ENCODE data around the gene MBD2. TPM values are rescaled to one million over a fixed set of nuclear protein-coding genes. Genes with fewer than 3 reads are reported as not detected.

Gene MBD2
- total RNA-seq, 1 donor from 2014 or later, result 27.7 TPM

- DNase-seq (ENCODE audit: low spot score), result no peak
Measured at GRCh38 chr18:54148151-54148550, 76.3 kb downstream of the MBD2 start.

GRCh38 chr18:54147439-54147838, 77.0 kb downstream of the MBD2 start:
- Mint-ChIP-seq H3K36me3 (ENCODE audit: low read depth, unreplicated experiment) (peaks cover 16% of the 10 kb centered on the region), H3K9me3 (ENCODE audit: unreplicated experiment) (peaks cover 6% of the 10 kb centered on the region), H3K4me1 (ENCODE audit: unreplicated experiment) (peaks cover 3% of the 10 kb centered on the region), H3K4me3 (ENCODE audit: unreplicated experiment) (no peak overlapping the region), H3K27ac (ENCODE audit: unreplicated experiment) (no peak overlapping the region), H3K27me3 (ENCODE audit: unreplicated experiment) (no peaks in the 10 kb centered on the region)
- TF ChIP-seq CTCF (IDR thresholded peaks at IDR 0.05; ENCODE audit: unreplicated experiment), result no peak
- no peak for DNase-seq (ENCODE audit: low spot score)

More at GRCh38 chr18:54148151-54148550, 76.3 kb downstream of the MBD2 start:
- Mint-ChIP-seq H3K9me3 (ENCODE audit: unreplicated experiment) (peaks cover 6% of the 10 kb centered on the region), H3K4me3 (ENCODE audit: unreplicated experiment) (no peak overlapping the region), H3K27me3 (ENCODE audit: unreplicated experiment) (peaks cover 2% of the 10 kb centered on the region), H3K36me3 (ENCODE audit: low read depth, unreplicated experiment) (peaks cover 18% of the 10 kb centered on the region), H3K27ac (ENCODE audit: unreplicated experiment) (no peak overlapping the region), H3K4me1 (ENCODE audit: unreplicated experiment) (peaks cover 3% of the 10 kb centered on the region)
- no peak for TF ChIP-seq CTCF (IDR thresholded peaks at IDR 0.05; ENCODE audit: unreplicated experiment)

- Mint-ChIP-seq H3K4me3 (ENCODE audit: unreplicated experiment) (no peak overlapping the region), H3K4me1 (ENCODE audit: unreplicated experiment) (no peaks in the 10 kb centered on the region), H3K36me3 (ENCODE audit: low read depth, unreplicated experiment) (peaks cover 27% of the 10 kb centered on the region), H3K27ac (ENCODE audit: unreplicated experiment) (no peak overlapping the region), H3K9me3 (ENCODE audit: unreplicated experiment) (peaks cover 11% of the 10 kb centered on the region), H3K27me3 (ENCODE audit: unreplicated experiment) (no peaks in the 10 kb centered on the region)
- TF ChIP-seq CTCF (IDR thresholded peaks at IDR 0.05; ENCODE audit: unreplicated experiment), result no peak
- DNase-seq (ENCODE audit: low spot score), result no peak
Measured at GRCh38 chr18:54141041-54141608, 83.3 kb downstream of the MBD2 start.

- Mint-ChIP-seq H3K9me3 (ENCODE audit: unreplicated experiment) (peaks cover 11% of the 10 kb centered on the region), H3K4me3 (ENCODE audit: unreplicated experiment) (no peak overlapping the region), H3K4me1 (ENCODE audit: unreplicated experiment) (no peaks in the 10 kb centered on the region), H3K27ac (ENCODE audit: unreplicated experiment) (no peak overlapping the region), H3K27me3 (ENCODE audit: unreplicated experiment) (no peaks in the 10 kb centered on the region), H3K36me3 (ENCODE audit: low read depth, unreplicated experiment) (peaks cover 27% of the 10 kb centered on the region)
- TF ChIP-seq CTCF (IDR thresholded peaks at IDR 0.05; ENCODE audit: unreplicated experiment), result no peak
- no peak for DNase-seq (ENCODE audit: low spot score)
Measured at GRCh38 chr18:54140641-54141040, 83.8 kb downstream of the MBD2 start.

- Mint-ChIP-seq H3K9me3 (ENCODE audit: unreplicated experiment) (peaks cover 5% of the 10 kb centered on the region), H3K27me3 (ENCODE audit: unreplicated experiment) (no peaks in the 10 kb centered on the region), H3K4me3 (ENCODE audit: unreplicated experiment) (no peak overlapping the region), H3K27ac (ENCODE audit: unreplicated experiment) (no peak overlapping the region), H3K36me3 (ENCODE audit: low read depth, unreplicated experiment) (peaks cover 12% of the 10 kb centered on the region), H3K4me1 (ENCODE audit: unreplicated experiment) (peaks cover 7% of the 10 kb centered on the region)
- no peak for DNase-seq (ENCODE audit: low spot score)
- no peak for TF ChIP-seq CTCF (IDR thresholded peaks at IDR 0.05; ENCODE audit: unreplicated experiment)
Measured at GRCh38 chr18:54135216-54135615, 89.3 kb downstream of the MBD2 start.
